GM23248 (cell line): Measurements from ENCODE around the gene PPP1R1A. TPM values are rescaled to one million over a fixed set of nuclear protein-coding genes. Genes with fewer than 3 reads are reported as not detected.

Experiments
- DNase-seq: peaks from one replicate; pipeline ENCODE4 v3.0.0-alpha.2; 2015
- H2AFZ ChIP-seq: fragments of 200-600 bp; sonication (generic); 2 replicates; pipeline ENCODE4 v1.6.1; 2016; ENCODE audit warnings: antibody characterized with exemption
- H3F3A ChIP-seq: fragments of 200-600 bp; sonication (generic); 2 replicates; pipeline ENCODE4 v1.6.1; 2016; ENCODE audit warnings: mild to moderate bottlenecking, antibody characterized with exemption, mixed run types; ENCODE audit not compliant: insufficient read depth
- H3K27ac ChIP-seq: fragments of 200-600 bp; sonication (generic); 2 replicates; pipeline ENCODE4 v1.5.1; 2016; ENCODE audit warnings: mild to moderate bottlenecking
- H3K27me3 ChIP-seq: fragments of 200-600 bp; sonication (generic); replicated peaks from 2 replicates; pipeline ENCODE4 v1.6.1; 2016; ENCODE audit warnings: mild to moderate bottlenecking; ENCODE audit not compliant: insufficient read depth
- H3K36me3 ChIP-seq: fragments of 200-600 bp; sonication (generic); 2 replicates; pipeline ENCODE4 v1.6.1; 2016; ENCODE audit warnings: low read depth, mild to moderate bottlenecking
- H3K4me1 ChIP-seq: fragments of 200-600 bp; sonication (generic); 2 replicates; pipeline ENCODE4 v1.6.1; 2016; ENCODE audit warnings: mild to moderate bottlenecking; ENCODE audit not compliant: insufficient read depth
- H3K4me2 ChIP-seq: fragments of 200-600 bp; sonication (generic); one replicate; pipeline ENCODE4 v1.6.1; 2016; ENCODE audit warnings: mild to moderate bottlenecking; ENCODE audit not compliant: unreplicated experiment
- H3K4me3 ChIP-seq: fragments of 200-600 bp; sonication (generic); 2 replicates; pipeline ENCODE4 v1.5.1; 2016; ENCODE audit warnings: mild to moderate bottlenecking
- H3K79me2 ChIP-seq: fragments of 200-600 bp; sonication (generic); 2 replicates; pipeline ENCODE4 v1.6.1; 2016; ENCODE audit warnings: mild to moderate bottlenecking; ENCODE audit not compliant: insufficient read depth
- H3K9ac ChIP-seq: fragments of 200-600 bp; sonication (generic); 2 replicates; pipeline ENCODE4 v1.6.1; 2016; ENCODE audit warnings: mild to moderate bottlenecking
- H3K9me2 ChIP-seq: fragments of 200-600 bp; sonication (generic); 2 replicates; pipeline ENCODE4 v1.6.1; 2016; ENCODE audit warnings: mixed run types, mild to moderate bottlenecking, moderate library complexity; ENCODE audit not compliant: insufficient read depth
- H3K9me3 ChIP-seq: fragments of 200-600 bp; sonication (generic); one replicate; pipeline ENCODE4 v1.6.1; 2017; ENCODE audit warnings: low read depth
- H4K20me1 ChIP-seq: fragments of 200-600 bp; sonication (generic); 2 replicates; pipeline ENCODE4 v1.6.0; 2016; ENCODE audit not compliant: insufficient read depth
- EZH2 ChIP-seq: fragments of 200-600 bp; sonication (generic); IDR thresholded peaks from 2 replicates; pipeline ENCODE4 v1.6.1; 2018; ENCODE audit warnings: antibody characterized with exemption, mild to moderate bottlenecking; ENCODE audit not compliant: insufficient read depth, poor library complexity, severe bottlenecking
- EZH2phosphoT487 ChIP-seq: fragments of 200-600 bp; sonication (generic); IDR thresholded peaks from 2 replicates; pipeline ENCODE4 v1.6.1; 2018; ENCODE audit warnings: antibody characterized with exemption, moderate library complexity, mild to moderate bottlenecking, low read depth; ENCODE audit not compliant: insufficient read depth
- WGBS, 2 experiments: methylation state at CpG; one replicate each; pipeline ENCODE4 v1.1.6; 2015 to 2017; ENCODE audit warnings: low lambda C conversion rate in 2 of 2, low coverage in 1 of 2; ENCODE audit errors: missing lambda C conversion rate in 2 of 2; 5-methylcytosine and 5-hydroxymethylcytosine counted together
- in situ Hi-C: fragments of 300-500 bp; cut with MboI; formaldehyde crosslinking; loops from 2 replicates; pipeline ENCODE4 v1.15.0; 2020
- polyA plus RNA-seq: library from polyadenylated mRNA; unstranded; fragments of >200 nt; fragmentation: Nextera tagmentation; extraction: Ambion mirVana; gene quantifications from 2 replicates; pipeline ENCODE4 v1.2.1, GENCODE V29; 2016
- total RNA-seq: library from RNA; depleted of rRNA; stranded (reverse); fragments of >200 nt; shearing (Covaris generic); gene quantifications from 2 replicates; pipeline ENCODE4 v1.2.3, GENCODE V29; 2014

The PPP1R1A gene
- total and polyA plus RNA-seq, 2 experiments from 2014 or later = not detected

DNA sequence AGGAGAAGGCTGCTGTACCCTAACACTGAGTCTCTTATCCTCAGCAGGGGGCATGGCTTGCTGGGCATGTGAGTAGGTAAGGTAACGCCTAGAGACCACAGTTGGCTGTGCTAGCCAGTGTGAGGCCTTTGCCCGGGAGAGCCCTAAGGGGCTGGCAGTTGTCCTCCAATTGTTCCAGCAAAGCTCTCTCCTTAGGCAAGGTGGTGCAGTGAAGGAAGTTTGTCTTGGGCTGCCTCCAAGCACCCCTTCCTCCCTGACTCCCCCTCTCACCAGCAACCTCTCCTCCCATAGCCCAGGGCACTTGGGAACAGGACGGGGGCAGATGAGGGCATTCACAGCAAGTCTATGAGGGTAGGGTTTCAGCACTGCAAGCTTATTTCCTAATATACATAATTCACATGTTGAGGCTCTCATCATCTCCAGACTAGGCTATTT lies 23.3 kb upstream of the PPP1R1A start:
- Histone ChIP-seq H3K4me2 (no peak overlapping the region), H3K27ac (no peak overlapping the region), H3K4me3 (no peak overlapping the region), H4K20me1 (no peaks in the 10 kb centered on the region), H3K79me2 (no peaks in the 10 kb centered on the region), H3K36me3 (no peaks in the 10 kb centered on the region), H3K9ac (no peak overlapping the region), H2AFZ (no peak overlapping the region), H3K27me3 (peaks cover 42% of the 10 kb centered on the region), H3K4me1 (no peaks in the 10 kb centered on the region), H3K9me3 (no peaks in the 10 kb centered on the region), H3F3A (no peaks in the 10 kb centered on the region), H3K9me2 (no peaks in the 10 kb centered on the region)
- WGBS, 2 experiments = 20% methylated on average over 3 of the region's 3 CpGs
- in situ Hi-C loops = no loop called here
- TF ChIP-seq EZH2phosphoT487 (no peak), EZH2 (no peak)
- DNase-seq = no peak

DNA sequence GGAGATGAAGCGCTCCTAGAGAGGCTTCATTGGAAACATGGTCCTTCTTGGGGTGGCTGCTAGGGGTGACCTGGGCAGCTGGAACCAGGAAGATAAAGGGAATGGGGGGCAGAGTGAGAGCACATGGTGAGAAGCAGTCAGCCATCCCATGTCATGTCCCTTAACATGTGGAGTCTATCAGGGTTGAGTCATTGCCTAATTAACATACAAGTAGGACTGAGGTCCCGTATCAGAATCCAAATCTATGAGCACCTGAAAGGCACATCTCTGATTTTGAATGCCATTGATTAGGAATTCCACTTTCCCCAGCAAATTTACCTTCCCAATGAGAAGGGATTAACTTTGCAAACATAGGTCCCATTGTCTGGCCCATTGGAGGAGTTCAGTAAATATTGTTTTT lies 20.3 kb upstream of the PPP1R1A start:
- no peaks in the 10 kb centered on the region for H3K9me2 ChIP-seq
- H3K4me3 ChIP-seq = no peak overlapping the region
- no peaks in the 10 kb centered on the region for H3K4me1 ChIP-seq
- H3K27me3 ChIP-seq = peaks cover 28% of the 10 kb centered on the region
- H3F3A ChIP-seq = no peaks in the 10 kb centered on the region
- H2AFZ ChIP-seq = no peak overlapping the region
- H3K9ac ChIP-seq = no peak overlapping the region
- H4K20me1 ChIP-seq = no peaks in the 10 kb centered on the region
- H3K4me2 ChIP-seq = no peak overlapping the region
- H3K36me3 ChIP-seq = no peaks in the 10 kb centered on the region
- no peak overlapping the region for H3K27ac ChIP-seq
- H3K79me2 ChIP-seq = no peaks in the 10 kb centered on the region
- no peaks in the 10 kb centered on the region for H3K9me3 ChIP-seq
- TF ChIP-seq EZH2 (no peak), EZH2phosphoT487 (no peak)
- WGBS, 2 experiments = 12 to 17% methylated on average over 2 of the region's 2 CpGs
- no peak for DNase-seq
- in situ Hi-C loops = no loop called here

DNA sequence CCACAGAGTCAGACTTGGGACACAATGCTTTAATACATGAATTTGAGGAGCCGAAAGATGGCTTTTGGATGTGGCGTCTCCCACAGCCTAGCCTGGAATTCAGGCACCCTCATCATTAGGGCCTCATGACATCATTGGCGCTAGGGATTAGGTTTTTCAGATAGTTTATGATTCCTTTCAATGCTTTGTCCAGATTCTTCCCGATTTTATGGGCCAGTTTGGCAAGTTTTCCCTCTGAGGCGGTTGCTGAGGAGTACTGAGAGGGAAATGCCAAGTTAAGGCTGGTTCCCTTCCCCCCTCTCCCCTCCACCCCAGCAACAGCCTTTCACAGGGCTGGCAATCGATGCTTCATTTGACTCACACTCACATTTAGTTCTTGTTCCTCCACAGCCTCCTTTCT lies 19.7 kb upstream of the PPP1R1A start:
- Histone ChIP-seq H3K4me3 (no peak overlapping the region), H3F3A (no peaks in the 10 kb centered on the region), H3K9ac (no peak overlapping the region), H4K20me1 (no peaks in the 10 kb centered on the region), H3K9me2 (no peaks in the 10 kb centered on the region), H3K79me2 (no peaks in the 10 kb centered on the region), H2AFZ (no peak overlapping the region), H3K36me3 (no peaks in the 10 kb centered on the region), H3K27me3 (peaks cover 25% of the 10 kb centered on the region), H3K4me1 (no peaks in the 10 kb centered on the region), H3K27ac (no peak overlapping the region), H3K4me2 (no peak overlapping the region), H3K9me3 (no peaks in the 10 kb centered on the region)
- in situ Hi-C loops = no loop called here
- TF ChIP-seq EZH2 = no peak
- TF ChIP-seq EZH2phosphoT487 = no peak
- 26% methylated on average over 6 of the region's 6 CpGs for WGBS, 2 experiments
- DNase-seq = no peak

DNA sequence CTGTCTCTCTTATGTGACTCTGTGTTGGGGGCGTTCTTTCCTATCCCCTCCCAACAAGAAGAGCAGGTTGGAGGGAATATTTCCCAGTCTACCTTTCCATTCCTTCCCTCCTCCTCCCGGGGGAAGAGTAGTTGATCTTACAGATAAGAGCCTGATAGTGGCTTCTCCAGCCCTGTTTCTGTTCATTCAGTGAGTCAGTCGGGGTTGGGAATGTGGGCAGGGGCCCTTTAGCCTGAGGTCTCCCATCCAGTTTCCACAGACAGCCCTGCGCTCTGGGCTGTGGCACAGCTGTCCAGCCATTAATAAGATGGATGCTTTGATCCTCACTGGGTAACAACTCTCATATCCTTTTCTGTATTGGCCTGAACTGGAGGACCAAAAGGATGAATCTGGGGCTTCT lies 18.1 kb upstream of the PPP1R1A start:
- H4K20me1 ChIP-seq = no peaks in the 10 kb centered on the region
- DNase-seq = no peak
- H3K4me3 ChIP-seq = no peak overlapping the region
- in situ Hi-C loops = no loop called here
- TF ChIP-seq EZH2 (no peak), EZH2phosphoT487 (no peak)
- 13 to 28% methylated on average over 3 to 4 of the region's 4 CpGs for WGBS, 2 experiments
- H3F3A ChIP-seq = no peaks in the 10 kb centered on the region
- H3K36me3 ChIP-seq = no peaks in the 10 kb centered on the region
- no peak overlapping the region for H3K27ac ChIP-seq
- no peaks in the 10 kb centered on the region for H3K79me2 ChIP-seq
- H3K4me2 ChIP-seq = no peak overlapping the region
- H2AFZ ChIP-seq = no peak overlapping the region
- H3K4me1 ChIP-seq = no peaks in the 10 kb centered on the region
- no peaks in the 10 kb centered on the region for H3K9me2 ChIP-seq
- no peak overlapping the region for H3K9ac ChIP-seq
- no peaks in the 10 kb centered on the region for H3K9me3 ChIP-seq
- peaks cover 10% of the 10 kb centered on the region; the same call in 1 of the 2 replicates for H3K27me3 ChIP-seq
